H9 (cell line): ENCODE measurements around the gene CERS6. TPM values are rescaled to one million over a fixed set of nuclear protein-coding genes. Genes with fewer than 3 reads are reported as not detected.

ENCODE experiments used
- DNase-seq: peaks from one replicate; pipeline ENCODE4 v3.0.0-alpha.2; 2017
- H2AFZ ChIP-seq: one replicate; pipeline ENCODE4 v1.6.1; 2013; ENCODE audit warnings: mild to moderate bottlenecking, low read length, control low read depth, moderate library complexity
- H2AK5ac ChIP-seq: 2 replicates; pipeline ENCODE4 v1.6.1; 2013; ENCODE audit warnings: low read length, control low read depth, mixed read lengths; ENCODE audit not compliant: insufficient read length
- H2BK120ac ChIP-seq: one replicate; pipeline ENCODE4 v1.6.1; 2013; ENCODE audit warnings: low read depth, mild to moderate bottlenecking, low read length, control low read depth, inconsistent platforms; ENCODE audit not compliant: poor library complexity, severe bottlenecking
- H2BK12ac ChIP-seq: 2 replicates; pipeline ENCODE4 v1.6.1; 2013; ENCODE audit warnings: low read length, control low read depth, mixed read lengths, low read depth; ENCODE audit not compliant: insufficient read length
- H2BK15ac ChIP-seq: 2 replicates; pipeline ENCODE4 v1.6.1; 2013; ENCODE audit warnings: low read depth, low read length, control low read depth
- H2BK20ac ChIP-seq: one replicate; pipeline ENCODE4 v1.6.1; 2013; ENCODE audit warnings: low read depth, mild to moderate bottlenecking, low read length, control low read depth, inconsistent platforms; ENCODE audit not compliant: poor library complexity, severe bottlenecking
- H2BK5ac ChIP-seq: 2 replicates; pipeline ENCODE4 v1.6.1; 2013; ENCODE audit warnings: low read length, control low read depth, mixed read lengths; ENCODE audit not compliant: insufficient read length
- H3K14ac ChIP-seq: 2 replicates; pipeline ENCODE4 v1.6.1; 2013; ENCODE audit warnings: low read length, control low read depth; ENCODE audit not compliant: insufficient read depth
- H3K18ac ChIP-seq: 2 replicates; pipeline ENCODE4 v1.6.1; 2013; ENCODE audit warnings: low read depth, mild to moderate bottlenecking, mixed read lengths, low read length, control low read depth; ENCODE audit not compliant: insufficient read length
- H3K23ac ChIP-seq: 2 replicates; pipeline ENCODE4 v1.6.1; 2013; ENCODE audit warnings: low read length, control low read depth, mixed read lengths, low read depth; ENCODE audit not compliant: insufficient read length
- H3K23me2 ChIP-seq: 2 replicates; pipeline ENCODE4 v1.6.1; 2013; ENCODE audit warnings: low read depth, mild to moderate bottlenecking, mixed read lengths, low read length, control low read depth; ENCODE audit not compliant: insufficient read length, poor library complexity, severe bottlenecking
- H3K27ac ChIP-seq: 2 replicates; pipeline ENCODE4 v1.5.1; 2013; ENCODE audit warnings: low read length, control low read depth, mixed read lengths, low read depth; ENCODE audit not compliant: insufficient read length
- H3K27me3 ChIP-seq: 2 replicates; pipeline ENCODE4 v1.6.1; 2013; ENCODE audit warnings: low read length, control low read depth, inconsistent platforms; ENCODE audit not compliant: insufficient read depth
- H3K4ac ChIP-seq: 2 replicates; pipeline ENCODE4 v1.6.1; 2013; ENCODE audit warnings: low read depth, mild to moderate bottlenecking, control low read depth, inconsistent platforms, low read length, moderate library complexity
- H3K4me1 ChIP-seq: 2 replicates; pipeline ENCODE4 v1.6.1; 2013; ENCODE audit warnings: low read length, control low read depth, inconsistent platforms; ENCODE audit not compliant: insufficient read depth
- H3K4me2 ChIP-seq: 2 replicates; pipeline ENCODE4 v1.6.1; 2013; ENCODE audit warnings: low read length, control low read depth, mixed read lengths; ENCODE audit not compliant: insufficient read length, insufficient read depth
- H3K56ac ChIP-seq: 2 replicates; pipeline ENCODE4 v1.6.1; 2013; ENCODE audit warnings: low read depth, mild to moderate bottlenecking, mixed read lengths, low read length, control low read depth; ENCODE audit not compliant: insufficient read length
- H3K79me1 ChIP-seq: 2 replicates; pipeline ENCODE4 v1.6.1; 2013; ENCODE audit warnings: low read depth, mild to moderate bottlenecking, moderate library complexity, low read length, control low read depth, inconsistent platforms; ENCODE audit not compliant: insufficient read depth, poor library complexity, severe bottlenecking
- H3K79me2 ChIP-seq: 2 replicates; pipeline ENCODE4 v1.6.1; 2013; ENCODE audit warnings: low read length, control low read depth, inconsistent platforms; ENCODE audit not compliant: insufficient read depth
- H3K9ac ChIP-seq: 2 replicates; pipeline ENCODE4 v1.6.1; 2013; ENCODE audit warnings: low read length, control low read depth, mixed read lengths; ENCODE audit not compliant: insufficient read length; ENCODE audit errors: extremely low read depth
- H3K9me3 ChIP-seq: one replicate; pipeline ENCODE4 v1.6.1; 2013; ENCODE audit warnings: low read depth, low read length, inconsistent platforms; ENCODE audit not compliant: control insufficient read depth
- H3T11ph ChIP-seq: one replicate; pipeline ENCODE4 v1.6.1; 2013; ENCODE audit warnings: mild to moderate bottlenecking, low read length, control low read depth, inconsistent platforms
- H4K20me1 ChIP-seq: one replicate; pipeline ENCODE4 v1.6.1; 2013; ENCODE audit not compliant: control insufficient read depth, insufficient read length, insufficient read depth
- H4K5ac ChIP-seq: 2 replicates; pipeline ENCODE4 v1.6.1; 2013; ENCODE audit warnings: low read depth, mild to moderate bottlenecking, mixed read lengths, low read length, control low read depth; ENCODE audit not compliant: insufficient read length
- H4K8ac ChIP-seq: replicated peaks from 2 replicates; pipeline ENCODE4 v1.6.1; 2013; ENCODE audit warnings: low read length, control low read depth, mixed read lengths, low read depth; ENCODE audit not compliant: insufficient read length
- H4K91ac ChIP-seq: 2 replicates; pipeline ENCODE4 v1.6.1; 2013; ENCODE audit warnings: low read depth, mild to moderate bottlenecking, moderate library complexity, mixed read lengths, low read length, control low read depth; ENCODE audit not compliant: insufficient read length
- H3K27ac Mint-ChIP-seq, 3 experiments: 2 replicates in 2 of 3; 3 replicates in 1 of 3; pipeline ENCODE4 v1.8.0; 2020 to 2021; ENCODE audit warnings: mixed read lengths in 3 of 3, mild to moderate bottlenecking in 1 of 3, moderate library complexity in 1 of 3
- H3K27me3 Mint-ChIP-seq: 2 replicates; pipeline ENCODE4 v1.8.0; 2021; ENCODE audit warnings: low read depth, mild to moderate bottlenecking, moderate library complexity, mixed read lengths
- H3K36me3 Mint-ChIP-seq, 3 experiments: 2 replicates in 2 of 3; 3 replicates in 1 of 3; pipeline ENCODE4 v1.8.0; 2020 to 2021; ENCODE audit warnings: low read depth in 3 of 3, mixed read lengths in 3 of 3; ENCODE audit not compliant: insufficient read depth in 1 of 3
- H3K4me1 Mint-ChIP-seq, 2 experiments: 2 replicates each; pipeline ENCODE4 v1.8.0; 2020; ENCODE audit warnings: mixed read lengths in 2 of 2
- H3K4me3 Mint-ChIP-seq, 2 experiments: 2 replicates in 1 of 2; 3 replicates in 1 of 2; pipeline ENCODE4 v1.8.0; 2020 to 2021; ENCODE audit warnings: mild to moderate bottlenecking in 2 of 2, mixed read lengths in 2 of 2, moderate library complexity in 1 of 2
- H3K9me3 Mint-ChIP-seq, 2 experiments: 2 replicates in 1 of 2; 3 replicates in 1 of 2; pipeline ENCODE4 v1.8.0; 2020; ENCODE audit warnings: mild to moderate bottlenecking in 2 of 2, mixed read lengths in 2 of 2, moderate library complexity in 1 of 2
- CTCF ChIP-seq: fragments of 200-600 bp; sonication (generic); conservative IDR thresholded peaks from 3 replicates; pipeline ENCODE4 v1.8.0; 2021; ENCODE audit warnings: antibody characterized with exemption, mild to moderate bottlenecking
- WGBS: extraction: QIAGEN DNeasy Blood & Tissue Kit; methylation state at CpG from one replicate; pipeline ENCODE4 v1.1.7; 2013; ENCODE audit warnings: missing lambda C conversion rate, low lambda C conversion rate, mixed read lengths; ENCODE audit not compliant: insufficient read length; ENCODE audit errors: extremely low coverage; 5-methylcytosine and 5-hydroxymethylcytosine counted together
- total RNA-seq: library from RNA; stranded (reverse); gene quantifications from 2 replicates; pipeline ENCODE4 v1.2.1, GENCODE V29; 2021

Gene CERS6
- total RNA-seq, 1 experiment from 2014 or later = 17.7 TPM

- Histone ChIP-seq H2BK5ac (no peak overlapping the region), H3K79me1 (no peaks in the 10 kb centered on the region), H3K14ac (no peak overlapping the region), H2BK15ac (no peak overlapping the region), H3K79me2 (no peaks in the 10 kb centered on the region), H2BK120ac (no peak overlapping the region), H2BK12ac (no peak overlapping the region), H2AFZ (no peak overlapping the region), H2AK5ac (no peak overlapping the region), H3K9me3 (no peaks in the 10 kb centered on the region), H4K91ac (no peak overlapping the region), H3K9ac (no peak overlapping the region), H3K23ac (no peak overlapping the region), H3K4me1 (peaks cover 4% of the 10 kb centered on the region; the same call in 1 of the 2 replicates), H3K56ac (no peak overlapping the region), H3K27ac (no peak overlapping the region), H3K27me3 (no peaks in the 10 kb centered on the region), H3K4ac (no peak overlapping the region), H3K18ac (no peak overlapping the region), H4K8ac (no peak overlapping the region), H2BK20ac (no peak overlapping the region), H3T11ph (no peak overlapping the region), H4K20me1 (no peaks in the 10 kb centered on the region), H4K5ac (no peak overlapping the region), H3K23me2 (no peaks in the 10 kb centered on the region), H3K4me2 (no peak overlapping the region)
- TF ChIP-seq CTCF = no peak
- no peak for DNase-seq
- no CpG with 5 or more reads among the region's 2 CpGs for WGBS
- Mint-ChIP-seq H3K9me3 (no peaks in the 10 kb centered on the region; a peak in 1 of 5 replicates), H3K36me3 (no peaks in the 10 kb centered on the region; a peak in 1 of 7 replicates), H3K4me1 (peaks cover 5 to 6% of the 10 kb centered on the region in 2 experiments), H3K27ac (no peak overlapping the region), H3K27me3 (no peaks in the 10 kb centered on the region; the same call in 1 of the 2 replicates), H3K4me3 (no peak overlapping the region)
These were observed 337.5 kb downstream of the CERS6 start for GRCh38 chr2:168793596-168793995.
